HG03457 (cell line): ENCODE measurements around the gene EHD3.

Experiments used
- ATAC-seq: cut with Tn5 transposase; IDR thresholded peaks from one replicate; pipeline ENCODE4 v1.9.1; 2021; ENCODE audit warnings: moderate number of reproducible peaks; ENCODE audit not compliant: unreplicated experiment

The EHD3 gene

DNA sequence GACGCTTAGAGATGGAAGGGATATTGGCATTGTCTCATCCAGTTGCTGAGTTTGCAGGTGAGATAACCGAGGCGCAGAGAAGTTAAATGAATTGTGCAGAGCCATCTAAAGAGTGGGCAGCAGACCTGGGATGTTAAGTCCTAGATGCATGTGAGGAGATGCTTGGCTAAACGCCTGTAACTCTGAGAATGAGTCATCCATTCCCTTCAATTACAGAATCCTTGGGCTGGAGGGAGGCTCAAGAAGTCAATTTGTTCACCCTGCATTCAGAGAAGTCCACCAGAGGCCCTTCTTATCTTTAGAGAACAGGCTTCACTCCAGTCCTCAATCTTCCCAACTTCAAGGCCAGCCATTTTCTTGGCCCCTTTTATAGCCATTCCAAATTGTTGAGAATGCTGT, 1.6 kb downstream of the EHD3 start:
- ATAC-seq = no peak

DNA sequence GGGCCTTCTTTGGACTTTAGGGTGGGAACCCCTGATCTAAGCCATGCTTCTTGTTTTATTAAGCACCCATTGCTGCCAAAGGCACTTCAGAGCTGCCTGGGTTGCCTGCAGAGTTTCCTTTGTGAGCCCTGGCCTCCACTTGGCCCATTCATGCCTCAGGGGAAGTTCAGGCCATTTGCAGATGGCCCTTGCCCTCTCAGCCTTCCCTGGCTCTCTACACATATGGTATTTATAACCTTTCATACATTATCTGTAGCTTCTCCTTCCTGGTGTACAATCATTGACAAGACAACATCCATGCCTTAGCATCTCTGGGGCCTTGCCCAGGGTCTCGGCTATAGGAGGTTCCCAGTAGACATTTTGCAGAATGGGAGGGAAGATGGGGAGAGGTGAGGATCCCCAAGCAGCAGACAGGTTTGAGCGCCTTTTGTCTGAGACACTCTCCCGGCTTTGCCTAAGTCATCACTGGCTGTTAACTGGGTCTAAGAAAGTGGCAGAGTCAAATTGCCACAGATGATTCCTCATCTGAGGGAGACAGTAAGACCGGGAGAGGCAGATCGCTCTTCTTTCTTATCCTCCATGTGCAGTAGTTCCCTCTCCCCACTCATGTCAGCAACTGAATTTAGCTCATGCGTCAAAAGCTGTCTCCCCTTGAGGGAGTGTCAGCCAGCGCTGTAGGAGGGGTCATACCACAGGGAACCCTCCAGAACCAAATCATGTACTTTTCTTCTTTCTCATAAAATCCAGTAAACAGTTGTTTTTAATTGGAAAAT, 2.7 kb downstream of the EHD3 start:
- ATAC-seq = no peak

DNA sequence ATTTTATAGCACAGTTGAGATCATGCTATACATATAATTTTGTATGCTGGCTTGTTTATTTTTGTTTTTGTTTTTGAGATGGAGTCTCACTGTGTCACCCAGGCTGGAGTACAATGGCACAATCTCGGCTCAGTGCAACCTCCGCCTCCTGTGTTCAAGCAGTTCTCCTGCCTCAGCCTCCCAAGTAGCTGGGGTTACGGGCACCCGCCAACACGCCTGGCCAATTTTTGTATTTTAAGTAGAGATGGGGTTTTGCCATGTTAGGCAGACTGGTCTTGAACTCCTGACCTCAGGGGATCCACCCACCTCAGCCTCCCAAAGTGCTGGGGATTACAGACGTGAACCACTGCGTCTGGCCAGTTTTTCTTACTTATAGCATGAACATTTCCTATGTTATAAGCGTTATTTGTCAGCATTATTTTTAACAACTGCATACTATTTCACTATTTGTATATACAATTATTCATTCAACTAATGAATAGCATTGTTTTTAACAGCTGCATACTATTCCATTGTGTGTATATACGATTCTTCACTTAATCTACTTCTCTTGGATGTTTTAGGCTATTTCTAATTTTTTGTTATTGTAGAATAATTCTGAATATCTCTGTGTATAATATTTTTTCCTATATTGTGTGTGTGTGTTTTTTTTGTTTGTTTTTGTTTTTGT, 3.5 kb downstream of the EHD3 start:
- no peak for ATAC-seq

DNA sequence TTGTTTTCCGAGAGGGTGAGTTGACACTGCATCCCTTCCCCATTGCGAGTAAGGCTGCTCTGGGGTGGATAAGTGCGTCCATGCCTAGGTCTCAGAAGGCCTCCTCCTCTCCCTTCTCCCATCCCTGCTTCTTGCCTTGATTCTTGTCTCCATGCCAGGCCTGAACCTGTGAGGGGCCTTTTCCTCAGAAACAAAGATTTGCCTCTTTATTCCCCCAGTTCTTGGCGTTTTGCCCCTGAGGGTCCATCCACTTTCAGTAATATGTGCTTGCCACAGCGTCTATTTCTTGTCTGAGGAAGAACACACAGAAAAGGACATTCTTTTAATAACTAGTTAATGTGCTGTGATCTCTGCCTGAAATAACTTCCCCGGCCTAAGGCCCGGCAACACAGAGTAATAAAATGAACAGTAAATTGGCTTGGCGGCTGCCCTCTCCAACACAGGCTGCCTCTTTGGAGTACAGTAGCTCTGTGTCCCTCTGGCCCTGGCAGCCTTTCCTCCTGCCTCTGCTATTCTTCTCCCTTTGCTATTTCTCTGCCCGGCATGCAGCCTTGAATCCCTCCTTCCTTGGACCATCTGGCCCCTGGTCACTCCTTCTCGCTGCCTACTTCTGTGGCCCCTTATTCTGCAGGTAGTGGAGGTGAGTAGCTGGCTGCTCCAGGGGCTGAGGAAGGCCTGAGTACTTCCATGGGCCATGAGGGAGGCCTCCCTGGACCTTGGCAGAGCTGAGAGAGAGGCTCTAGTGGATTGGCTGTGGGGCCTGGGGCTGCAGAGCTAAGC, 4.4 kb downstream of the EHD3 start:
- no peak for ATAC-seq

DNA sequence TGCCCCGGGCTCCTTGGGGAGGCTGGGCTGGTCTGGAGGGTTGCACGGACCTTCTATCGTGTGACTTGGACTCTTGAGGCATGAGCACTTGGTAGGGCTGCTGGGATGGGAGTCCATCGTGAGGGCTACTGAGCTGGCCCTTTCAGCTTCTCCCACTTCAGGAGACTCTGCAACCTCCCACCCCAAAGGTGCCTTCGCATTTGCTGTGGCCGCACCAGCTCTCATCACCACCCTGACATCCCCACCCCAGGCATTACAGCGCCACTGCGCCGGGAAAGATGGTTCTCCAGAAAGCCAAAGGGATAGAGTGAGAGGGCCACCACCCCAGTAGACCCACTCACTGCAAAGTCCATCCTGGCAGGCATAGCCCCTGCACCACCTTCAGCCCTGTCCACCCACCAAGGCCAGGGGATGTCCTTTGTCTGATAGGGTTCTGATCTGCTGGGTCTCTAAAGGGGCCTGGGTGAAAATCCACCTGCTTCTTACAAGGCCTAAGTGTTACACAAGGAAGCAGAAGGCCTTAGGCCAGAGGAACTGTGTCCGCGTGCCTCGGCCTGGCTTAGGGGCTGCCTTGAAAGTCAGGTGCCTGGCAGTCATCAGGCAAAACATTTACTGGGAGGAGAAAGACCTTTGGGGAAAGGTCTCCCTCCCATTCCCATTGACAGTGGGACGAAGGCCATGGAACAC, 5.1 kb downstream of the EHD3 start:
- ATAC-seq = no peak

DNA sequence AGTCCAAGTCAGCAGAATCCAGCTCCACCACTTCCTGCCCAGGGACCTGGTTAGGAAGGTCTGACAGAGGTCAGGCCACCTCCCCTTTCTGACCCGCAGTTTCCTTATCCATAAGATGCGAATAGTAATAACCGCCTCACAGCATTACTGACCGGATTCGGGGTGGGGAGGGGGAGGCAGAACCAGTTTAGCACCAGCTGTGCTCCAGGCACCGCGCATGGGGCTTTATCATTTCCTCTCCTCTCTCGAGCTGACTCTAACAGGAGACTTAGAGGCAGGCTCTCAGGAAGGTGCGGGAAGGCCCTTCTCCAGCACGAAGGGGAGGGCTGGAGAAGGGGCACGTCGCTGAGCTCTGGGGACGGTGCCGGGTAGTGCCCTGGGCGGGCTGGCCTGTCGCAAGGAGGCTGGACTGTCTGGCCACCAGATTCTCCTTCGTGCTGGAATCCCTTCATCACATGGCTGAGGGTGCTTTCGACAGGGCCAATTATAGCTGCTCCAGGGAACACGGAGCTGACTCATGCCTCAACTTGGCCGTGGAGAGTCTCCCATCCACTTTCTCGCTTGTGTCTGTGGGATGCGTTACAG, 5.7 kb downstream of the EHD3 start:
- no peak for ATAC-seq

DNA sequence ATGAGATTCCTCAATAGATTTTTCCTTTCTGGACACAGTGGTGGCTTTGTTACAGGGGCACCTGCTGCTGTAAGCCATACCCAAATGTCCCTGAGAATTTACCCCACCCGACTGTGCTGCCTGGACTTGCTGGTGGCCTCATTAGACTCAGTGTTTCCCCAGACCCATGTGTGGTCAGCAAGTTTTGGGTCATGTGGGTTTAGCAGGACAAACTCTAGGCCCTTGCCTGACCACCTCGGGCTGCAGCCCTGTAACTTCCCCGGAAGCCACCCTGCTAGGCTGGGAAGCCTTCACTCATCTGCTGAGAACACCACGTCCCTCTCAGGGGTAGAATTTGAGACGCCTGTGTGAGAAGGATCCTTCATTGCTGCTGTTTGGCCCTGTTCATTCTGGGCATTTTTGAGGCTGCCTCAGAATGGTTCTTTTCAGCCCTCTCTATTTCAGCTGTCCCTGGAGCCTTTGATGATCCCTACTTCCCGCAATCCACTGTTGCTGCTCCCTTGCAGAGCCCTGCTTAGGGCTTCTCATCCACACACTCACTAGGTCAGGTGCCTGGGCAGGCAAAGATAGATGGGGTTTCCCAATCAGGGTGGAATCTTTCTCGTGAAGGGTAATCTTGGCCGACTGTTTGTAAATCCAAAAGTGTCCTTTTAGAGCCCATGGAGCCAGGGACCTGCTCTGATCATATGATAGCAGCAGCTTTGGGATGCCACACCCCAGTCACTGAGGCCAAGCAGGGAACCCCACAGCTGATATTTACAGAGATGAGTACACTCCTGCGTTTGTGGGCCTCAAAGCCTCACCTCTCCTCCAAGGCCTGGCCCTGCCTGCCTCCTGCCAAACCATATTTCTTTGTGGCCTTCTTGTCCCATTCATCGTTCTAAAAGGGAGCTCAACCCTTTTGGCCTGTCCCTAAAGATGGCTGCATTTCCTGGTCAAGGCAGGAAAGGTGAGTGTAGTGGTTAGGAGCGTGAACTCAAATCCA, 6.7 kb downstream of the EHD3 start:
- no peak for ATAC-seq

DNA sequence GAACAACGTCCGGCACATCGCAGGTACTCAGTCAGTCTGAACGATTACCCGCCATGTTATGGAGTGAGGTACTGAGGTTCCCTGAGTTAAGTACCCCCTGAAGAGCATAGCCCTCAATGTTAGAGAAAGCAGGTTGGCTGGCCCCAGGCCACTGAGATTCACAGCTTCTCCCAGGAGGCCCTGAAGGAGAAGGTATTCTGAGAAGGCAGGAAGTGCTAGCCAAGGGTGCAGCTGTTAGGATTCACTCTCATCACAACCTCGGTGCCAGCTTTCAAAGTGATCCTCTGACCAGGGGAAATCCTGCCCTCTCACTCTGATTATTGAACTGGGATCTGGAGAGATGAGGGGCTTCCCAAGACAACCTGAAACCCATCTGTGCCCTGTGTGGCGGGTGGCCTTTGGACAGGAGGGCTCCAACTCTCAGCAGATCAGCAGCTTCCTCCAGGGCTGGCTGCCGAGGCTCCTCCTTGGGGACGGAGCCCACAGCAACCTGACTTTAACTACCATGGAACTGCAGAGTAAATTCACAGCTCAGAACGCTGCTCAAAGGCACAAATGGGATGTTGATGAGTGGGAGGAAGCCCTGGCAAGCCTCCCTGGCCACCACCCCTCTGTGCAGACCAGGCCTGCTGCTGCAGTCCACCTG, 7.8 kb downstream of the EHD3 start:
- no peak for ATAC-seq

DNA sequence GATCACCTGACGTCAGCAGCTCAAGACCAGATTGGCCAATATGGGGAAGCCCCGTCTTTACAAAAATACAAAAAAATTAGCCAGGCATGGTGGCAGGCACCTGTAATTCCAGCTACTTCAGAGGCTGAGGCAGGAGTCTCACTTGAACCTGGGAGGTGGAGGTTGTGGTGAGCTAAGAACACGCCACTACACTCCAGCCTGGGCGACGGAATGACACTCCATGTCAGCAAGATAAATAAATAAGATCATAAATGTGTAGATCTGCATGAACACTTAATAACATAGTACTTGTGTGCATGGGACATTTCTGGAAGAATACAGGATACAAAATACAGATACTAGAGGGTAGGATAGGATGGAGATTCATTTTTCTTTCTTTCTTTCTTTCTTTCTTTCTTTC, 9.1 kb downstream of the EHD3 start:
- no peak for ATAC-seq

DNA sequence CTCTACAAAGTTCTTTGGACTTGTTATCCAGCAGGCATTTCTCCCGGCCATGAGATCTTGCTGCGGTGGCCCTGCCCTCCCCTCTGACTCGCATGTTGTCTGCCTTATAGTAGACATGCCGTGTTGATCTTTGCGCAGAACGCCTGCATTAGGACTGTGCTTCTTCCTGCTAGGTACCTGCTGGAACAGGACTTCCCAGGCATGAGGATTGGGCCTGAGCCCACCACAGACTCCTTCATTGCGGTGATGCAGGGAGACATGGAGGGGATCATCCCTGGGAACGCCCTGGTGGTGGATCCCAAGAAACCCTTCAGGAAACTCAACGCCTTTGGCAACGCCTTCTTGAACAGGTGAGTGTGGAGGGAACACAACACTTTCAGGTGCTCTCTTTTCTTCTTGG, 10.1 kb downstream of the EHD3 start:
- no peak for ATAC-seq

DNA sequence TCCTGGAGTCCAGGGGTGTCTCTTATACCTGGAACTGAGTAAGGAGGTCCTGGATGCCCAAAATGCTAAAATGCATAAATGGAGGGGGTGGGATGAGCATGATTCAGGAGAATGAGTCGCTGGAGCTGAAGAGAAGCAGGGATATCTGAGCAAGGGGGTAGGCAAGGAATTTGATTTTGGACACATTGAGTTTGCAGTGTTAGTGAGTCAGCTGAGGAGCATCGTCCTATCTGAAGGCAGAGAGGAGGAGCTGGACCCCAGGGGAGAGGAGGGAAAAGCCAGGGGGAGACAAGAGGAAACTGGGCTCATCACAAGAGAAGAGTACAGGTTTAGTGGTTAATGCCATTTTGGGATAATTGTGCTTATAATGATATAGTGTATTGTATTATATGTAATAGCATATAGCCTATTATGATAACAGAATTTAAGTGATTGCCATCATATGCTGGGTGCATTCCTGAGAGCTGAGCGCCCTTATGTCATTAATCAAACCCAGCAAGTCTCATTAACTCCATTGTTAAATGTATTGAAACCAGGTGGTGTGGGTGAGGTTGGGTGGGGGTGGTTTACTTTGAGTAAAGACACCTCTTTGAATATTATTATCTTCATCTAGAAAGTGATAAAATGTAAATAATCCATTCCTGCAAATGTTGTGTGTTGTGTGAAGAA, 12.4 kb downstream of the EHD3 start:
- no peak for ATAC-seq

DNA sequence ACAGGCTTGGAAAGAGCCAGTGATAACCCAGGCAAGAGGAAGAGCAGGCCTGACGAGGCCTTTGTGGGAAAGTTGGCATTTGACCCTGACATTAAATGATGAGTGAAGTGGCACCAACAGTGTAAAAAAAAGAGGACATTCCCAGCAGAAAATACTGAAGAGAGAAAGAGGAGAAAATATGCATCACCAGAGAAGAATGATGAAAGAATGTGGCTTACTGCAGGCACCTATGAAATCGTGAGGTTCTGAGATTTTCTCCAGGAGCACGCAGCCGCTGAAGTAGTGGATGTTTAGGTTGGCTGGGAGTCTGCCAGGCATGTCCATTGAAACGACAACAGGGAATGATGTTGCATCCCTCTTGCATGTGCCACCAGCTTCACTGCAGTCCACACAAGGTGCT, 13.8 kb downstream of the EHD3 start:
- no peak for ATAC-seq

DNA sequence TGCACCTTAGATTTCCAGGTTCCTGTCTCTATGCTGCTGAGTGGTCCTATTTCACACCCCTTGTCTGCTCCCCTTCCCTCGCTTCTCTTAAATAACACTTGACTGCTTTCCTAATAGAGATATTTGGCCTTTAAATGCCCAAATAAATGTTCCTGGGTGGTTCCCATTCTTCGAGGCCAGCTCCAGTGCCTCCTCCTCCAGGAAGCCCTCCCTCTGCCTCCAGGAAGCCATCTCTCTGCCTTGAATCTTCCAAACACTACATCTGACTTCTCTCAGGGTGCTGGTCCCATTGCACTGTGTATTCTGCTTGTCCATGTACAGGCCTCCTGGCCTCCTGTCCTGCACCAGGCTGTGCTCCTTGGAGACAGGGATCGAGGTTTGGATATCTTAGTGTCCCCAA, 14.2 kb downstream of the EHD3 start:
- no peak for ATAC-seq

DNA sequence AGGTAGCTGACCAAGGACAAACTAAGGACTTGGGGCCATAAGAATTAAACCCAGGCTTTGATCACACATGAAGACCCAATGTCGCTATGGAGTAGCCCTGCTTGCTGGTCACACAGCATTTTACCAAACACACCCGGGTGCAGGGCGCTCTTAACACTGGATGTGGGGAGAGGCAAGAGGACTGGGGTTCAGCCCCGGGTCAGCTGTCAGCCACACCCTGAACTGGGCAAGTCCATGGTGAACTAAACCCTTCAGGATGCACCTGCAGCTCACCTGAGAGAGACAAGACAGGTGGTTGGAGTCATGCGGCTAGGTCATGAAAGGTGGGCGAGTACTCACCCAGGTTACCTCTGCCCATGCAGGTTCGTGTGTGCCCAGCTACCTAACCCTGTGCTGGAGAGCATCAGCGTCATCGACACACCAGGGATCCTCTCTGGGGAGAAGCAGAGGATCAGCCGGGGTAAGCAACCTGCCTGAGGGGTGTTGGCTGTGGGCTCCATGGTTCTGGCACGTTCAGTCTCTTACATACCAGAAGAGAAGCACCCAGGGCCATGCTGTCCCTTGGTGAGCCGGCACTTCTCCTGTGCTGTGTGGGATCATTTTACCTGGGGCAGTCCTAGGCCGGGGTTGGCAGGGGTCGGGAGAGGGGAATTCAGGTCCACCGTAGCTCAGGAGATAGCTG, 15.2 kb downstream of the EHD3 start:
- no peak for ATAC-seq

DNA sequence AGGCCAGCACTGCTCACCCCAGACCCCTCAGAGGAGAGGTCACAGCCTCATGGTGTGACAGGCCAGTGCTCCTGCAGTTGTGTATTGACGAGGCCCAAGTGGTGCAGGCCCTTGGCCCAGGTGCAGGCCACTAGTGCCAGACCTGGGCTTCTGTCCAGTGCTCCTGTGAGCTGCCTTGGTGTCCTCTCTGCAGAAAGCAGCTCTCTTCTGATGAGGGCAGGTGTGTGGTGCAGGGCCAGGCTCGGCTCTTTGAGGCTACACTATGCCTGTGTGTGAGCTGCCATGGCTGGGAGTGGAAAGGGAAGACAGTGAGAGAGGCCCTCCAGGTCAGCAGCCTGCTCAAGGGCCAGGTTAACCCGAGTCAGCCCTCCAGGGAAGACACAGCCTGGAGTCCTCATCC, 17.1 kb downstream of the EHD3 start:
- no peak for ATAC-seq

DNA sequence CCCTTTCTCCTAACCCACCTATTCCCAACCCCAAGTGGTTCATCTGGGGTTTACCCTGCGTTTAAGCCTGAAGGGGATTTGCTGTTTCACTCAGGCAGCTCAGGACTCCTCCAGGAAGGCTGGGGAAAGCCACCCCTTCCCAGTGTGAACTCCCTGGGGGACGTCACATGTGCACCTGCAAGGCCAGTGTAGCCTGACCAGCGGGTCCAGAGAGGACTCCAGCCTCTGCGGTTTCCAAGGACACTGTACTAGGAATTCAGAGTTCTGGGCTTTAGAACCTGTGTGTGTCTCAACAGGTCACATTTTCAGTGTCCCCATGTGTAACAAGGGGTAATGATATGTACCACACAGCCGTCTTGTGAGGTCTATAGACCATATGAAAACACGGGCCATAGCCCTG, 17.9 kb downstream of the EHD3 start:
- no peak for ATAC-seq

DNA sequence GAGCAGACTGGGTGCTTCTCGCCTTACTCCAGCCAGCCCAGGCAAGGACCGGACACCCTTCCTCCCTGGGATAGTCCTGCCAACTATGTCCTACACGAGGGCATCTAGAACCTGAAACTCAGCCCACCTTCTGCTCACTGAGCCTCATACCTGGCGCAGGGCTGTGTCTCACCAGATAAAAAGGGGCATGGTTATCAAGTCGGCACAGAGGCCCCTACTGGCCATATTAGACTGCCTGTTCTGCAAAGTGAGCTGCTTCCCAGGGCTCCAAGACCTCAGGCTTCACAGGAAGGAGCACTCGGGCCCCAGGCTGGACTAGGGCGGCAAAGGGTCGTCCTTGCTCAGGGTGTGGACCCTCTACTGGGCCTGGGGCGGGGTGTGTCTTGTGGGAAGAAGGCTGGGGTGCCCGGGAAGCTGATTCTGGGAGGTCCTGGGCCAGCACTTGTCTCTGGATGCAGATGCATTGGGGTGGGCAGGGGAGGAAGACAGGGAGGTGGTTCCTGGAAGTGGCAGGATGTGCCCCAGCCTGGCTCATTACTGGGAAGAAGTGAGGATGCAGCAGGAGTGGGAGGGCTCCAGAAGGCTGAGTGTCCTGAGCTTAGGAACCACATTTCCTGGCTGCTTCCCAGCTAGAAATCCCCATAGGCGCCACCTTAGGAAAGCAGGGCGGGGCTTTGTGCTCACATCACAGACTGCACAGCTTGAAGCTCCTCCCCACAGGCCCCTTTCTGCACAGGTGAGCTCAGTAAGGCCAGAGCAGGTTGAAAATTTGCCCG, 19.6 kb downstream of the EHD3 start:
- ATAC-seq = no peak
